ENCODE data around the gene SPAG4.

SPAG4 gene

DNA sequence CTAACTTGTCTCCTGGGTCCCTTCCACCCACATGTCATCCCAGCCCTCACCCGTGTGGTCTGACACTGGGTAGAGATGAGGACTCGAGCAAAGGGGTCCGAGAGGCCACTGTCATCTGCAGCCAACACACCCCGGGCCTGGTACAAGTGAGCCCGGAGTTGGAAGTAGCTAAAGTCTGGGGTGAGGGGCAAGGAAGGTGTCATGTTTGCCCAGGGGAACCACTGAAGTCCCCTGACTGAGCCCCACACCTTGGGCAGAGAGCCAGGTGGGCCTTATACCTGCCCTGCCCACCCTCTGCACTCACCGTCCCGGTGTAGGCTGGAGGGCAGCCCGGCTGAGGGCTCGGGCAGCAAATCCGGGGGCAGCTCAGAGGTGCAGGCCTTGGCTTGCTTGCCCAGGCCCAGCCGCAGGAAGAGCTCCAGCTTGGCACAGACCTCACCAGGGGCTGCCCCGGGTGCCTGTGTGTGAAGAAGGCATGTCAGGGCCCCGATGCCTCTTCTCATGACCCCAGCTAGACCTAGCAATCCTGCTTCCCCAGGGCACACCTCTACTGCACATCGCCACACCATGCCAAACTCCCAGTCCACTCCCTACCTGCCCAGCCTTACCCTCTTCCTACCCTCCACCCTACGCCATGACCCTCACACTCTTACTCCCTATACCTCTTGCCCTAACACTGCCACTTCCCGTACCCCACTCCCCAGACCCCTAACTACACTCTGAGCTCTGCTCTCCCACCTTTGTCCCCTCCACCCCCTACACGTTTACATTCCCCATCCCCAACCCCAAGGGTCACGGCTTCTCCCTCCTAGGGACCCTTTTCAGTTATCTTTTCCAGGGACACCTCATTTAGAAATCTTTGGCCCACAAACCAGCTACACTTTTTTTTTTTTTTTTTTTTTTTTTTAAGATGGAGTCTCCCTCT is 31.7 kb upstream of the SPAG4 start:
- H3K9me3 ChIP-seq = no peaks in the 10 kb centered on the region
- H3K27me3 ChIP-seq = no peaks in the 10 kb centered on the region
- no peak overlapping the region for H3K4me3 ChIP-seq (ENCODE audit: low read depth in 1 of 2, low read length in 1 of 2)
- H3K27ac ChIP-seq = no peak overlapping the region
- TF ChIP-seq CTCF (IDR thresholded peaks at IDR 0.05) = no peak
- no peaks in the 10 kb centered on the region for H3K4me1 ChIP-seq (ENCODE audit: control insufficient read depth in 1 of 2, insufficient read depth in 1 of 2, low read depth in 1 of 2, low read length in 1 of 2)
- H3K36me3 ChIP-seq = no peaks in the 10 kb centered on the region

GRCh38 chr20:35586751-35587425 is 28.7 kb upstream of the SPAG4 start:
- no peaks in the 10 kb centered on the region for H3K27me3 ChIP-seq
- no peak overlapping the region for H3K27ac ChIP-seq
- TF ChIP-seq CTCF (IDR thresholded peaks at IDR 0.05) = no peak
- H3K4me1 ChIP-seq (ENCODE audit: control insufficient read depth in 1 of 2, insufficient read depth in 1 of 2, low read depth in 1 of 2, low read length in 1 of 2) = no peaks in the 10 kb centered on the region
- H3K4me3 ChIP-seq (ENCODE audit: low read depth in 1 of 2, low read length in 1 of 2) = no peak overlapping the region
- H3K36me3 ChIP-seq = no peaks in the 10 kb centered on the region
- no peaks in the 10 kb centered on the region for H3K9me3 ChIP-seq

- no peaks in the 10 kb centered on the region for H3K27me3 ChIP-seq
- H3K36me3 ChIP-seq = no peaks in the 10 kb centered on the region
- no peak overlapping the region for H3K27ac ChIP-seq
- TF ChIP-seq CTCF (IDR thresholded peaks at IDR 0.05) = no peak
- H3K4me1 ChIP-seq (ENCODE audit: control insufficient read depth in 1 of 2, insufficient read depth in 1 of 2, low read depth in 1 of 2, low read length in 1 of 2) = no peaks in the 10 kb centered on the region
- no peaks in the 10 kb centered on the region for H3K9me3 ChIP-seq
- no peak overlapping the region for H3K4me3 ChIP-seq (ENCODE audit: low read depth in 1 of 2, low read length in 1 of 2)
These were observed 28.2 kb upstream of the SPAG4 start for GRCh38 chr20:35587436-35587835.

DNA sequence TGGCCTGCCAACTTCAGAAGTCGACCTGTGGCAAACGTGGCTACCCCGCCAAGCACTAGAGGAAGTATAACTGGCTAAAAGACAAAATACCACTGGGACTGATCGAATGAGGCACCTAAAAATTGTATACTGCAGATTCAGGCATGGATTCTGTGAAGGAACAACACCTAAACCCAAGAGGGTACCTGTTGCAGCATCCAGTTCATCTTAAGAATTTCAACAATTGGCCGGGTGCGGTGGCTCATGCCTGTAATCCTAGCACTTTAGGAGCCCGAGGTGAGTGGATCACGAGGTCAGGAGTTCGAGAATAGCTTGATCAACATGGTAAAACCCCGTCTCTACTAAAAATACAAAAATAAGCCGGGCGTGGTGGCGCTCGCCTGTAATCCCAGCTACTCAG is 27.2 kb upstream of the SPAG4 start:
- Histone ChIP-seq H3K9me3 (no peaks in the 10 kb centered on the region), H3K4me3 (ENCODE audit: low read depth in 1 of 2, low read length in 1 of 2) (no peak overlapping the region), H3K4me1 (ENCODE audit: control insufficient read depth in 1 of 2, insufficient read depth in 1 of 2, low read depth in 1 of 2, low read length in 1 of 2) (no peaks in the 10 kb centered on the region), H3K36me3 (no peaks in the 10 kb centered on the region), H3K27me3 (no peaks in the 10 kb centered on the region), H3K27ac (no peak overlapping the region)
- TF ChIP-seq CTCF (IDR thresholded peaks at IDR 0.05) = no peak

- TF ChIP-seq CTCF (IDR thresholded peaks at IDR 0.05) = no peak
- no peak overlapping the region for H3K4me3 ChIP-seq (ENCODE audit: low read depth in 1 of 2, low read length in 1 of 2)
- peaks cover 6% of the 10 kb centered on the region for H3K27me3 ChIP-seq
- H3K36me3 ChIP-seq = no peaks in the 10 kb centered on the region
- H3K27ac ChIP-seq = no peak overlapping the region
- no peaks in the 10 kb centered on the region for H3K9me3 ChIP-seq
- no peaks in the 10 kb centered on the region for H3K4me1 ChIP-seq (ENCODE audit: control insufficient read depth in 1 of 2, insufficient read depth in 1 of 2, low read depth in 1 of 2, low read length in 1 of 2)
These were observed 23.2 kb upstream of the SPAG4 start for GRCh38 chr20:35592339-35592974.
